SU-DHL-6 (cell line): Measurements from ENCODE around the gene ACACA.

Source experiments
- H2AFZ ChIP-seq: fragments of 200-600 bp; sonication (generic); 2 replicates; pipeline ENCODE4 v1.6.1; 2014; ENCODE audit warnings: low read depth, mild to moderate bottlenecking, moderate library complexity, mixed read lengths, antibody characterized with exemption, low read length; ENCODE audit not compliant: severe bottlenecking
- H3F3A ChIP-seq: fragments of 200-600 bp; shearing (Covaris generic); 2 replicates; pipeline ENCODE4 v1.6.0; 2016; ENCODE audit warnings: antibody characterized with exemption, mild to moderate bottlenecking; ENCODE audit not compliant: insufficient read depth
- H3K27ac ChIP-seq: fragments of 200-600 bp; sonication (generic); 2 replicates; pipeline ENCODE4 v1.5.1; 2016; ENCODE audit warnings: low read depth, mild to moderate bottlenecking, low read length, moderate library complexity, mixed read lengths
- H3K27me3 ChIP-seq: fragments of 200-600 bp; sonication (generic), shearing (Covaris generic); 2 replicates; pipeline ENCODE4 v1.6.0; 2014; ENCODE audit warnings: mild to moderate bottlenecking, low read length
- H3K36me3 ChIP-seq: fragments of 200-600 bp; sonication (generic); 2 replicates; pipeline ENCODE4 v1.6.1; 2014; ENCODE audit warnings: mild to moderate bottlenecking, low read length, mixed read lengths
- H3K4me2 ChIP-seq: fragments of 300-600, 200-600 bp; shearing (Covaris generic), sonication (generic); 2 replicates; pipeline ENCODE4 v1.6.0; 2014; ENCODE audit warnings: low read length, low read depth, mild to moderate bottlenecking; ENCODE audit not compliant: poor library complexity, severe bottlenecking
- H3K4me3 ChIP-seq: fragments of 200-600 bp; sonication (generic); 2 replicates; pipeline ENCODE4 v1.5.1; 2014; ENCODE audit warnings: antibody characterized with exemption, low read length, mild to moderate bottlenecking, mixed read lengths; ENCODE audit not compliant: insufficient read depth, poor library complexity, severe bottlenecking
- H3K79me2 ChIP-seq: fragments of 200-600 bp; sonication (generic); 2 replicates; pipeline ENCODE4 v1.6.1; 2014; ENCODE audit warnings: mild to moderate bottlenecking, low read length, moderate library complexity; ENCODE audit not compliant: insufficient read depth
- H3K9ac ChIP-seq: fragments of 200-600 bp; sonication (generic); 2 replicates; pipeline ENCODE4 v1.7.0; 2014; ENCODE audit warnings: mild to moderate bottlenecking, low read length
- H3K9me2 ChIP-seq: fragments of 200-600 bp; sonication (generic); replicated peaks from 2 replicates; pipeline ENCODE4 v1.6.1; 2014; ENCODE audit warnings: low read length; ENCODE audit not compliant: insufficient read depth
- H3K9me3 ChIP-seq: fragments of 200-600 bp; sonication (generic); 2 replicates; pipeline ENCODE4 v1.6.1; 2014; ENCODE audit warnings: low read length, mixed read lengths; ENCODE audit not compliant: insufficient read depth
- H4K20me1 ChIP-seq: fragments of 200-600 bp; sonication (generic); 2 replicates; pipeline ENCODE4 v1.6.1; 2014; ENCODE audit warnings: low read depth, mild to moderate bottlenecking, antibody characterized with exemption, low read length, moderate library complexity, mixed read lengths
- CTCF ChIP-seq: fragments of 200-600 bp; sonication (generic); IDR thresholded peaks from one replicate; pipeline ENCODE4 v1.5.1; 2017; ENCODE audit warnings: antibody characterized with exemption, mild to moderate bottlenecking, low read length, moderate library complexity; ENCODE audit not compliant: insufficient read depth, poor library complexity, severe bottlenecking
- EZH2phosphoT487 ChIP-seq: fragments of 200-600 bp; sonication (generic), shearing (Covaris generic); conservative IDR thresholded peaks from 2 replicates; pipeline ENCODE4 v1.6.1; 2018; ENCODE audit warnings: mild to moderate bottlenecking, antibody characterized with exemption, low read length, moderate library complexity, mixed read lengths

The ACACA gene

DNA sequence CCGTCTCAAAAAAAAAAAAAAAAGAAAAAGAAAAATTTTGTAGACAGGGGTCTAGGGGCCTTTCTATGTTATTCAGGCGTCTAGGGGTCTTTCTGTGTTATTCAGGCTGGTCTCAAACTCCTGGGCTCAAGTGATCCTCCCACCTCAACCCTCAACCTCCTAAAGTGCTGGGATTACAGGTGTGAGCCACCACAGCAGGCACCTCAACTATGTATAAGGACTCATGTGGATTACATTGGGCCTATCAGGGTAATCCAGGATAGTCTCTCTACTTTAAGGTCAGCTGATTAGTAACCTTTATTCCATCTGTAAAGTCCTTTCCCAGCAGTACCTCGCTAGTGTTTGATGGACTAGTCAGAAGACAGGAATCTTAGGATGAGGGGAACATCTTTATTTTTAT, 22.4 kb upstream of the ACACA start:
- Histone ChIP-seq H3K36me3 (peaks cover 30% of the 10 kb centered on the region; the same call in 1 of the 2 replicates), H3K9me3 (no peaks in the 10 kb centered on the region), H3K4me3 (no peak overlapping the region), H4K20me1 (no peaks in the 10 kb centered on the region), H2AFZ (no peak overlapping the region), H3F3A (no peaks in the 10 kb centered on the region; the same call in 1 of the 2 replicates), H3K27me3 (no peaks in the 10 kb centered on the region), H3K79me2 (no peaks in the 10 kb centered on the region; the same call in 1 of the 2 replicates), H3K4me2 (no peak overlapping the region), H3K9me2 (no peaks in the 10 kb centered on the region), H3K27ac (no peak overlapping the region), H3K9ac (no peak overlapping the region)
- TF ChIP-seq EZH2phosphoT487 = no peak
- no peak for TF ChIP-seq CTCF

DNA sequence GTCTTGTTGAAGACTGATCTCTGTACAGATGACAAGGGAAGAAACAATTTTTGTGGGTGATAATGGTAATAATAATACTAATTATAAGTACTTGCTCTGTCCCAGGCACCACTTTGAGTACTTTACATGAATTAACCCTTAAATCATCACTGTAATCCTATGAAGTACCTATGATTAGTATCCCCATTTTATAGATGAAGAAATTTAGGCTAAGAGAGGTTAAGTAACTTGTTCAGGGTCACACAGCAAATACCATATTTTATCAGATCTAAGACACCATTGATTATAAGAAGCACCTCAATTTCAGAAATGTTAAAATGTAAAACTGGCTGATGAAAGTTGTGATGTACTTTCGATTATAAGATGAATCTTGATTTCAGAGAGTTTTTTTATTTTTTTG, 18.6 kb upstream of the ACACA start:
- TF ChIP-seq EZH2phosphoT487 (no peak), CTCF (no peak)
- H3K4me3 ChIP-seq = no peak overlapping the region
- H2AFZ ChIP-seq = no peak overlapping the region
- H3K27ac ChIP-seq = no peak overlapping the region
- no peaks in the 10 kb centered on the region for H3K9me2 ChIP-seq
- no peaks in the 10 kb centered on the region; the same call in 1 of the 2 replicates for H3F3A ChIP-seq
- no peaks in the 10 kb centered on the region for H3K79me2 ChIP-seq
- peaks cover 23% of the 10 kb centered on the region; the same call in 1 of the 2 replicates for H3K36me3 ChIP-seq
- H3K27me3 ChIP-seq = no peaks in the 10 kb centered on the region
- H4K20me1 ChIP-seq = no peaks in the 10 kb centered on the region
- H3K9ac ChIP-seq = no peak overlapping the region
- H3K4me2 ChIP-seq = no peak overlapping the region
- no peaks in the 10 kb centered on the region for H3K9me3 ChIP-seq

DNA sequence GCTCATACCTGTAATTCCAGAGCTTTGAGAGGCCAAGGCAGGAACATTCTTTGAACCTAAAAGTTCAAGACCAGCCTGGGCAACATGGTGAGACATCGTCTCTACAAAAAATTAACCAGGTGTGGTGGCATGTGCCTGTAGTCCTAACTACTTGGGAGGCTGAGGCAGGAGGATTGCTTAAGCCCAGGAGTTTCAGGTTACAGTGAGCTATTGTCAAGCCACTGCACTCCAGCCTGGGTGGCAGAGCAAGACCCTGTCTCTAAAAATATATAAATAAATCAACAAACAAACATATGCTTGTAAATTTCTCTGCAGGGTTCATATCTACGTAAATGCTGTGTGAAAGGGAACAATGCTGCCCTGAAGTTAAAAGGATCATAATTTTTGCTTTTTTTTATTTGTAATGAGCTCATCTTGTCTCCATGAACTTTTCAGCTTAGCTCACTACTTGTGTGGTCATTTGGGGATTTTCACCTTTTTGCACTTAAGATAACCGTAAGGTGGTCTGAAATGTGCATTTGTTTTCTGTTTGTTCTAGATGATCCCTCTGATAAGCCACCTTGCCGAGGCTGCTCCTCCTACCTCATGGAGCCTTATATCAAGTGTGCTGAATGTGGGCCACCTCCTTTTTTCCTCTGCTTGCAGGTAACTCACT, 16.5 kb upstream of the ACACA start:
- Histone ChIP-seq H3K79me2 (no peaks in the 10 kb centered on the region), H3K4me2 (no peak overlapping the region), H4K20me1 (no peaks in the 10 kb centered on the region), H3K9me2 (no peaks in the 10 kb centered on the region), H3K9me3 (no peaks in the 10 kb centered on the region), H3K27me3 (no peaks in the 10 kb centered on the region), H3F3A (no peaks in the 10 kb centered on the region), H2AFZ (no peak overlapping the region), H3K27ac (no peak overlapping the region), H3K9ac (no peak overlapping the region), H3K36me3 (peaks cover 23% of the 10 kb centered on the region; the same call in 1 of the 2 replicates), H3K4me3 (no peak overlapping the region)
- TF ChIP-seq EZH2phosphoT487 = no peak
- no peak for TF ChIP-seq CTCF
